Measurements from ENCODE around the gene GPATCH11. TPM values are rescaled to one million over a fixed set of nuclear protein-coding genes. Genes with fewer than 3 reads are reported as not detected.

GPATCH11 gene
- total RNA-seq, 4 donors from 2014 or later: 3.2 to 14.2 (median 5.6) TPM

- no peaks in the 10 kb centered on the region for H3K9me3 ChIP-seq
- no peaks in the 10 kb centered on the region for H3K4me1 ChIP-seq
- no peak for DNase-seq (ENCODE audit: low spot score in 2 of 2)
- no peak overlapping the region for H3K4me3 ChIP-seq
- 75% methylated on average over 1 of the region's 1 CpG for WGBS
- H3K36me3 ChIP-seq: peaks cover 53% of the 10 kb centered on the region
- no peak overlapping the region for H3K27ac ChIP-seq
- H3K27me3 ChIP-seq: no peaks in the 10 kb centered on the region
- TF ChIP-seq CTCF (IDR thresholded peaks at IDR 0.05): no peak
- TF ChIP-seq POLR2A (IDR thresholded peaks at IDR 0.05): no peak
- no peak for TF ChIP-seq EP300 (IDR thresholded peaks at IDR 0.05)
- TF ChIP-seq POLR2AphosphoS5 (IDR thresholded peaks at IDR 0.05): no peak
These were observed 12.2 kb downstream of the GPATCH11 start for GRCh38 chr2:37096568-37096967.

GRCh38 chr2:37098416-37099118 is 14.2 kb downstream of the GPATCH11 start:
- Histone ChIP-seq H3K4me3 (no peak overlapping the region), H3K27ac (no peak overlapping the region), H3K27me3 (no peaks in the 10 kb centered on the region), H3K9me3 (no peaks in the 10 kb centered on the region), H3K4me1 (no peaks in the 10 kb centered on the region), H3K36me3 (peaks cover 55% of the 10 kb centered on the region)
- no peak for TF ChIP-seq EP300 (IDR thresholded peaks at IDR 0.05)
- TF ChIP-seq POLR2A (IDR thresholded peaks at IDR 0.05): no peak
- TF ChIP-seq POLR2AphosphoS5 (IDR thresholded peaks at IDR 0.05): no peak
- no peak for TF ChIP-seq CTCF (IDR thresholded peaks at IDR 0.05)
- WGBS: 96% methylated on average over 4 of the region's 4 CpGs
- no peak for DNase-seq (ENCODE audit: low spot score in 2 of 2)

- H3K27me3 ChIP-seq: no peaks in the 10 kb centered on the region
- no peaks in the 10 kb centered on the region for H3K4me1 ChIP-seq
- no peak overlapping the region for H3K27ac ChIP-seq
- TF ChIP-seq POLR2A (IDR thresholded peaks at IDR 0.05) (no peak), POLR2AphosphoS5 (IDR thresholded peaks at IDR 0.05) (no peak), EP300 (IDR thresholded peaks at IDR 0.05) (no peak), CTCF (IDR thresholded peaks at IDR 0.05) (no peak)
- DNase-seq (ENCODE audit: low spot score in 2 of 2): no peak
- 70% methylated on average over 1 of the region's 1 CpG for WGBS
- H3K9me3 ChIP-seq: no peaks in the 10 kb centered on the region
- H3K4me3 ChIP-seq: no peak overlapping the region
- peaks cover 51% of the 10 kb centered on the region for H3K36me3 ChIP-seq
These were observed 15.7 kb downstream of the GPATCH11 start for GRCh38 chr2:37100054-37100453.

GRCh38 chr2:37102588-37102987 is 18.3 kb downstream of the GPATCH11 start:
- H3K4me3 ChIP-seq: no peak overlapping the region
- peaks cover 55% of the 10 kb centered on the region for H3K36me3 ChIP-seq
- DNase-seq (ENCODE audit: low spot score in 2 of 2): no peak
- no peak overlapping the region for H3K27ac ChIP-seq
- H3K4me1 ChIP-seq: no peaks in the 10 kb centered on the region
- TF ChIP-seq EP300 (IDR thresholded peaks at IDR 0.05) (no peak), CTCF (IDR thresholded peaks at IDR 0.05) (no peak), POLR2A (IDR thresholded peaks at IDR 0.05) (no peak), POLR2AphosphoS5 (IDR thresholded peaks at IDR 0.05) (no peak)
- no peaks in the 10 kb centered on the region for H3K27me3 ChIP-seq
- no peaks in the 10 kb centered on the region for H3K9me3 ChIP-seq
- WGBS: 92% methylated on average over 3 of the region's 3 CpGs

GRCh38 chr2:37104178-37104577 is 19.9 kb downstream of the GPATCH11 start:
- TF ChIP-seq POLR2A (IDR thresholded peaks at IDR 0.05) (no peak), POLR2AphosphoS5 (IDR thresholded peaks at IDR 0.05) (no peak), EP300 (IDR thresholded peaks at IDR 0.05) (no peak), CTCF (IDR thresholded peaks at IDR 0.05) (no peak)
- Histone ChIP-seq H3K36me3 (peaks cover 71% of the 10 kb centered on the region), H3K9me3 (no peaks in the 10 kb centered on the region), H3K4me3 (no peak overlapping the region), H3K27me3 (no peaks in the 10 kb centered on the region), H3K4me1 (no peaks in the 10 kb centered on the region), H3K27ac (no peak overlapping the region)
- DNase-seq (ENCODE audit: low spot score in 2 of 2): no peak
- WGBS: 97% methylated on average over 2 of the region's 2 CpGs
